ENCODE measurements around the gene NXPE2. TPM values are rescaled to one million over a fixed set of nuclear protein-coding genes. Genes with fewer than 3 reads are reported as not detected.

The NXPE2 gene
- 0.30 TPM in 1 of 2 replicates, not detected in the other for polyA plus RNA-seq

DNA sequence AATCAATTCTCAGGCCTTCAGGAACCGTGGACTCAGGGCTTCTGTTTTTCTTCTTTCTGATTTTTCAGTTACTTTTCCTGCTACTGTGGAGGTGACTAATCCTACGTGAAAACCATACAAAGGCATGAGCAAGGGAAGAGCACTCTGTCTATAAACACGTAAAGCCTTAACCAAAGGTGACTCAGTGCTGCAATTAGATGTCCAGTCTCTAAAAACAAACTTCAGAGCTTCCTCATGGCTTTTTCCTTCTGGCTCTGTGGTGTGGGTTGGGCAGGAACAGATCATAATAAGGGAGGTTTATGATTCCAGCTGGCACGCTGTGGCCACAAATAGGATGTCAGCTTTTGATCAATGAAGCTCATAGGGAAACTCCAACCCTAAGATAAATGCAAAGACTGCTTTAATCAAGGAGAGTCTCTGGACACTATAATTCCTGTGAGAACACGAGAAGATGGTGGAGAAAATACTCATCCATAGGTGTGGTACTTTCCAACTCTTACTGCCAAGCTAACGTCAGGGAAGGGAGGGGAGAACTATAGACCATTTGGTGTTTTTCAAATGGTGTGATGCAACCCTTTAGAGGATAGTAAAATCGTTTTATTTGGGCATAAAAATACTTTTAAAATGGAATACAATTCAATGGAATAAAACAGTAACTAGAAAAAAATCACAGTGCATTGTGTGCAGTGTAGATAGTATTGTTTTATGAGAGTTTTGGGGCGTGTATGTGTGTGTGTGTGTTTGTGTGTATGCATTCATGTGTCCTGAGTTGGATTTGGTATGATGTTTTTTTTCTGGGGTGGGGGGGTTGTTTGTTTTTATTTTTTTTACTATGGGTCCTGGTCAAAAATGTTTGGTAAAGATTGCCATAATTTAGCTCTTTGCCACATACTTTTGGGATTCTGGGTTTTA lies at the start of gene NXPE2:
Gene NXPE2, plus strand, starts transcription at position 403 of the 912 bp plus-strand sequence. Its CDS starts 49 bp downstream, at position 452.

Other genes with a start within 250 kb of the NXPE2 start
- gene REXO2, start 239.1 kb upstream of the NXPE2 start, polyA plus RNA-seq = 58.7 and 68.7 TPM in 2 replicates
- not detected in 2 replicates for gene NXPE1, start 118.6 kb upstream of the NXPE2 start, polyA plus RNA-seq
- gene NXPE4, start 82.7 kb upstream of the NXPE2 start, polyA plus RNA-seq = not detected in 2 replicates